Endothelial cell of umbilical vein (primary cell): ENCODE data around the gene CBX5.

Experiments
- CTCF ChIP-seq, 2 donors: IDR thresholded peaks; 1 replicate in 1 of 2; 2 replicates in 1 of 2; pipeline ENCODE4 v1.5.1; 2011; ENCODE audit warnings: low read length in 2 of 2, mild to moderate bottlenecking in 2 of 2, moderate library complexity in 2 of 2, control low read depth in 1 of 2, inconsistent platforms in 1 of 2, low read depth in 1 of 2; ENCODE audit not compliant: insufficient read depth in 1 of 2; ENCODE audit errors: extremely low read depth in 1 of 2
- EZH2 ChIP-seq: IDR thresholded peaks from 2 replicates; pipeline ENCODE4 v1.6.1; 2012; ENCODE audit warnings: borderline replicate concordance, low read depth, mild to moderate bottlenecking, moderate library complexity, low read length, inconsistent platforms; ENCODE audit not compliant: severe bottlenecking
- FOS ChIP-seq: IDR thresholded peaks from 2 replicates; pipeline ENCODE4 v1.6.1; 2011; ENCODE audit warnings: mild to moderate bottlenecking, low read length, moderate library complexity, borderline replicate concordance; ENCODE audit not compliant: insufficient read depth
- GATA2 ChIP-seq: IDR thresholded peaks from 2 replicates; pipeline ENCODE4 v1.7.0; 2011; ENCODE audit warnings: low read depth, mild to moderate bottlenecking, moderate library complexity, mixed read lengths, low read length; ENCODE audit not compliant: insufficient read length, insufficient read depth
- JUN ChIP-seq: IDR thresholded peaks from 2 replicates; pipeline ENCODE4 v1.6.1; 2011; ENCODE audit warnings: borderline replicate concordance, low read depth; ENCODE audit not compliant: insufficient read length, insufficient read depth
- MAX ChIP-seq: IDR thresholded peaks from 2 replicates; pipeline ENCODE4 v1.6.1; 2011; ENCODE audit not compliant: insufficient read depth, insufficient read length
- POLR2A ChIP-seq: IDR thresholded peaks from 2 replicates; pipeline ENCODE4 v1.6.1; 2012; ENCODE audit warnings: low read depth, mild to moderate bottlenecking, control low read depth, low read length
- POLR2AphosphoS5 ChIP-seq: IDR thresholded peaks from 2 replicates; pipeline ENCODE4 v1.6.1; 2012; ENCODE audit warnings: low read depth, mild to moderate bottlenecking, control low read depth, low read length, moderate library complexity; ENCODE audit not compliant: insufficient read depth

GRCh38 chr12:54292083-54292930 is 12.4 kb upstream of the CBX5 start:
- TF ChIP-seq GATA2, result no peak
- TF ChIP-seq POLR2A, result no peak
- TF ChIP-seq CTCF (IDR thresholded peaks at IDR 0.05; ENCODE audit: extremely low read depth in 1 of 2, insufficient read depth in 1 of 2, low read depth in 1 of 2, low read length in 2 of 2), result no peak
- TF ChIP-seq FOS, result no peak
- no peak for TF ChIP-seq EZH2
- no peak for TF ChIP-seq MAX
- TF ChIP-seq POLR2AphosphoS5, result no peak
- TF ChIP-seq JUN, result no peak
